Measurements from ENCODE around the gene RPL37.

Gene RPL37

GRCh38 chr5:40838086-40838485, 3.1 kb upstream of the RPL37 start:
- Histone ChIP-seq H3K27me3 (ENCODE audit: control insufficient read depth, insufficient read depth, low read length, poor library complexity, severe bottlenecking) (no peaks in the 10 kb centered on the region), H3K27ac (ENCODE audit: insufficient read depth, low read depth, low read length, poor library complexity, severe bottlenecking) (no peak overlapping the region), H3K36me3 (ENCODE audit: control insufficient read depth, insufficient read depth, low read length) (peaks cover 2% of the 10 kb centered on the region), H3K4me3 (ENCODE audit: insufficient read depth, low read depth, low read length) (no peak overlapping the region), H3K9me3 (ENCODE audit: control insufficient read depth, low read length) (no peaks in the 10 kb centered on the region), H3K4me1 (ENCODE audit: control insufficient read depth, insufficient read depth, low read length) (peaks cover 3% of the 10 kb centered on the region)
- 91 to 94% methylated on average over 4 to 6 of the region's 6 CpGs for WGBS, 2 experiments

- Histone ChIP-seq H3K4me1 (ENCODE audit: control insufficient read depth, insufficient read depth, low read length) (peaks cover 3% of the 10 kb centered on the region), H3K36me3 (ENCODE audit: control insufficient read depth, insufficient read depth, low read length) (peaks cover 32% of the 10 kb centered on the region), H3K9me3 (ENCODE audit: control insufficient read depth, low read length) (no peaks in the 10 kb centered on the region), H3K27me3 (ENCODE audit: control insufficient read depth, insufficient read depth, low read length, poor library complexity, severe bottlenecking) (no peaks in the 10 kb centered on the region), H3K4me3 (ENCODE audit: insufficient read depth, low read depth, low read length) (peak overlapping the region; percentile 94), H3K27ac (ENCODE audit: insufficient read depth, low read depth, low read length, poor library complexity, severe bottlenecking) (peak overlapping the region; percentile 92)
- WGBS, 2 experiments, result 1% methylated on average over 21 of the region's 21 CpGs
Observed at GRCh38 chr5:40834391-40834848, 602 bp downstream of the RPL37 start.

- Histone ChIP-seq H3K27me3 (ENCODE audit: control insufficient read depth, insufficient read depth, low read length, poor library complexity, severe bottlenecking) (no peaks in the 10 kb centered on the region), H3K4me3 (ENCODE audit: insufficient read depth, low read depth, low read length) (peak overlapping the region; percentile 94), H3K9me3 (ENCODE audit: control insufficient read depth, low read length) (no peaks in the 10 kb centered on the region), H3K4me1 (ENCODE audit: control insufficient read depth, insufficient read depth, low read length) (peaks cover 3% of the 10 kb centered on the region), H3K36me3 (ENCODE audit: control insufficient read depth, insufficient read depth, low read length) (peaks cover 38% of the 10 kb centered on the region), H3K27ac (ENCODE audit: insufficient read depth, low read depth, low read length, poor library complexity, severe bottlenecking) (no peak overlapping the region)
- 35 to 40% methylated on average over 13 of the region's 13 CpGs for WGBS, 2 experiments
Observed at GRCh38 chr5:40833712-40834229, 1.3 kb downstream of the RPL37 start.

GRCh38 chr5:40832345-40832744, 2.7 kb downstream of the RPL37 start:
- Histone ChIP-seq H3K36me3 (ENCODE audit: control insufficient read depth, insufficient read depth, low read length) (peaks cover 52% of the 10 kb centered on the region), H3K9me3 (ENCODE audit: control insufficient read depth, low read length) (no peaks in the 10 kb centered on the region), H3K27me3 (ENCODE audit: control insufficient read depth, insufficient read depth, low read length, poor library complexity, severe bottlenecking) (no peaks in the 10 kb centered on the region), H3K4me1 (ENCODE audit: control insufficient read depth, insufficient read depth, low read length) (peaks cover 3% of the 10 kb centered on the region), H3K27ac (ENCODE audit: insufficient read depth, low read depth, low read length, poor library complexity, severe bottlenecking) (no peak overlapping the region), H3K4me3 (ENCODE audit: insufficient read depth, low read depth, low read length) (no peak overlapping the region)
- WGBS, 2 experiments, result 95 to 98% methylated on average over 4 of the region's 4 CpGs

- Histone ChIP-seq H3K4me3 (ENCODE audit: insufficient read depth, low read depth, low read length) (no peak overlapping the region), H3K9me3 (ENCODE audit: control insufficient read depth, low read length) (no peaks in the 10 kb centered on the region), H3K27ac (ENCODE audit: insufficient read depth, low read depth, low read length, poor library complexity, severe bottlenecking) (no peak overlapping the region), H3K4me1 (ENCODE audit: control insufficient read depth, insufficient read depth, low read length) (peaks cover 3% of the 10 kb centered on the region), H3K36me3 (ENCODE audit: control insufficient read depth, insufficient read depth, low read length) (peaks cover 58% of the 10 kb centered on the region), H3K27me3 (ENCODE audit: control insufficient read depth, insufficient read depth, low read length, poor library complexity, severe bottlenecking) (no peaks in the 10 kb centered on the region)
- WGBS, 2 experiments, result 79 to 82% methylated on average over 4 of the region's 4 CpGs
Observed at GRCh38 chr5:40831346-40832210, 3.4 kb downstream of the RPL37 start.

DNA sequence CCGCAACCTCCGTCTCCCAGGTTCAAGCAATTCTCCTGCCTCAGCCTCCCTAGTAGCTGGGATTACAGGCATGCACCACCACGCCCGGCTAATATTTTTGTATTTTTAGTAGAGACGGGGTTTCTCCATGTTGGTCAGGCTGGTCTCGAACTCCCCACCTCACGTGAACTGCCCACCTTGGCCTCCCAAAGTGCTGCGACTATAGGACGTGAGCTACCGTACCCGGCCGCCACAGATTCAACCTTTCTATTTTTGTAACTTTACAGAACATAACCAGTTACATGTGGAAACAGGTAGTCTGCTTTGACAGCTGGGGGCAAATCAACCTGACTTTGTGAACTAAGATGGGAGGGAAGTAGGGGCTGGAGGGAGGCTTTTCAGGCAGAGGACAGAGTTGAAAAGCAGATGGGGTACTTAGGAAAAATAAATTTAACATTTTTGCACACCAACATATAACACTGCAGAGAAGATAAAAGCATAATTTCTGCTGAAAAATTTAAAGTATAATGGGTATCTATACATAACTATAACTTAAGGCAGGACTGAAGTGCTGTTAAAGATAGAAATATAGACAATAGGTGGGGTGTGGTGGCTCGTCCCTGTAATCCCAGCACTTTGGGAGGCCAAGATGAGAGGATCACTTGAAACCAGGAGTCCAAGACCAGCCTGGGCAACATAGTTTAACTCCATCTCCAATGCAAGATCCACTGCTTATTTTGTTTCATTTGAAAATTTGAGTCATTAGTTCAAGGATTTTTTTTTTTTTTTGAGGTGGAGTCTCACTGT, 5.1 kb downstream of the RPL37 start:
- no peak overlapping the region for H3K4me3 ChIP-seq (ENCODE audit: insufficient read depth, low read depth, low read length)
- peaks cover 65% of the 10 kb centered on the region for H3K36me3 ChIP-seq (ENCODE audit: control insufficient read depth, insufficient read depth, low read length)
- 90 to 91% methylated on average over 13 of the region's 13 CpGs for WGBS, 2 experiments
- H3K27ac ChIP-seq (ENCODE audit: insufficient read depth, low read depth, low read length, poor library complexity, severe bottlenecking), result no peak overlapping the region
- no peaks in the 10 kb centered on the region for H3K27me3 ChIP-seq (ENCODE audit: control insufficient read depth, insufficient read depth, low read length, poor library complexity, severe bottlenecking)
- H3K9me3 ChIP-seq (ENCODE audit: control insufficient read depth, low read length), result no peaks in the 10 kb centered on the region
- no peaks in the 10 kb centered on the region for H3K4me1 ChIP-seq (ENCODE audit: control insufficient read depth, insufficient read depth, low read length)

DNA sequence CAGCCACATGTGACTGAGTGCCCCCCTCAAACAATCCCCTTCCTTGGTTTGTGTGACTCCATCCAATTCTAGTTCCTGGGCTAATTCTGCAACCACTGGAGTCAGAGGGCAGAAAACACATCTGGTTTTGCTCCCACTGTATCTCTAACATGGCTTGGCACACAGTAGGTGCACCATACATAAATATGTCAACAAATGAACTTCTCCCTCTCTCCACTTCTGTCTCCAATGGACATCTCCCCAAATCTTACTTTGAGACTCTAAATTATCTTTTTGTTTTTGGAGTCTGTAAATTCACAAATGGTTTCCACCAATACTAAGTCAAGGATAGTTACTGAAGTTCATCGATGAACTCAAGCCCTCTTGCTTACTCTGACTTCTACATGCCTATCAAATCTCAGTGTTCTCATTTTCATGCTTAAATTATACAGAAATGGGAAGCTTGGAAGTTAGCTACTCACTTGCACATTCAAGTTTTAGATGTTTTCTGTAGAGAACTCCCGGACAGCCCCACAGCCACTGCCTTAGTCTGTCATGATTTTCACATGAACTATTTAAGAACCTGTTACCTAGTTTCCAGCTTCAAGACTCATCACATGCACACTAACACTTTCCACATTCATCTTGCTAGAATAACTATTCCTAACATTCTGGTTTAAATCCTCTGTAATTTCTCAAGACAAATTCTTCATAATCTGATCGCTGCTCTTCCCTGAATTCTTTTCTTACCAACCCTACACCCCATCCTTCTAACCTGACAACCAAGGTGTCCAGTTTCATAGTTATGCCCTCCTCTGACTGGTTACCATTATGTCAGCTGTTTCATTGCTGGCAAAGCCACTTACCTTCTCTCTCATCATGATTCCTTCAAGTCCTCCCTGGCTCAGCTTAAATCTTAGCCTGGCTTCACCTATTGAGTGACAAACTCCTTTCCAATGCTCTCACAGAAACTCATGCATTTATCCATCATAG, 6.0 kb downstream of the RPL37 start:
- WGBS, 2 experiments, result 93 to 95% methylated on average over 3 of the region's 3 CpGs
- peaks cover 67% of the 10 kb centered on the region for H3K36me3 ChIP-seq (ENCODE audit: control insufficient read depth, insufficient read depth, low read length)
- H3K9me3 ChIP-seq (ENCODE audit: control insufficient read depth, low read length), result no peaks in the 10 kb centered on the region
- H3K4me1 ChIP-seq (ENCODE audit: control insufficient read depth, insufficient read depth, low read length), result no peaks in the 10 kb centered on the region
- H3K4me3 ChIP-seq (ENCODE audit: insufficient read depth, low read depth, low read length), result no peak overlapping the region
- H3K27ac ChIP-seq (ENCODE audit: insufficient read depth, low read depth, low read length, poor library complexity, severe bottlenecking), result no peak overlapping the region
- no peaks in the 10 kb centered on the region for H3K27me3 ChIP-seq (ENCODE audit: control insufficient read depth, insufficient read depth, low read length, poor library complexity, severe bottlenecking)

DNA sequence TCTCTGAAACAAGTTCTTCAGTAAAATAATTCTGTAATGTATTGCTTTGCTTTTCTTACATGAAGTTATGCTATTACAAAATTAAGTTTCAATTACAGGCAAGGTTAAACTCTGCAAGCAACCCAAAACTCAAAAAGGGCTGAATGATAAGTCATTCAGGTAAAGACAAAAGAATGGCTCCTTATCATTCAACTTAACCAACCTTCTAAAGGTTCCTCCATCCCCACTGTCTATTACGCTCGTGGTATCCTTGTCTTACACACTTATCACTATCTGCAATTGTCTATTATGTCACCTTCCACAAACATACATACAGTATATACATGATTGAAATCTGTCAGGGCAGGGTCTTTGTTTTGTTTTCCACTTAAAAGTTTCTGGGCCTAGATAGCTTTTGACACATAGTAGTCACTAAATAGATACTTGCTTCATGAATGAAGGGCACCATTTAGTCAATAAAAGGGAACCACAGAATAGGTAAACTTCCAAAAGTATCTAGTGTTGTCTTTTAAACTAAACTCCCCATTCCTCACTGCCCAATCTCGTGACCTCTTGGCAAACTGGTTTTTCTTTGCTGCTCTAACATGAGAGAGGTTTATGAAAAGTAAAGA, 6.9 kb downstream of the RPL37 start:
- H3K4me1 ChIP-seq (ENCODE audit: control insufficient read depth, insufficient read depth, low read length), result no peaks in the 10 kb centered on the region
- no peak overlapping the region for H3K27ac ChIP-seq (ENCODE audit: insufficient read depth, low read depth, low read length, poor library complexity, severe bottlenecking)
- H3K36me3 ChIP-seq (ENCODE audit: control insufficient read depth, insufficient read depth, low read length), result peaks cover 66% of the 10 kb centered on the region
- H3K4me3 ChIP-seq (ENCODE audit: insufficient read depth, low read depth, low read length), result no peak overlapping the region
- H3K9me3 ChIP-seq (ENCODE audit: control insufficient read depth, low read length), result no peaks in the 10 kb centered on the region
- 98 to 100% methylated on average over 2 to 3 of the region's 3 CpGs for WGBS, 2 experiments
- H3K27me3 ChIP-seq (ENCODE audit: control insufficient read depth, insufficient read depth, low read length, poor library complexity, severe bottlenecking), result no peaks in the 10 kb centered on the region

GRCh38 chr5:40827188-40827977, 7.6 kb downstream of the RPL37 start:
- Histone ChIP-seq H3K27me3 (ENCODE audit: control insufficient read depth, insufficient read depth, low read length, poor library complexity, severe bottlenecking) (no peaks in the 10 kb centered on the region), H3K36me3 (ENCODE audit: control insufficient read depth, insufficient read depth, low read length) (peaks cover 59% of the 10 kb centered on the region), H3K4me1 (ENCODE audit: control insufficient read depth, insufficient read depth, low read length) (no peaks in the 10 kb centered on the region), H3K4me3 (ENCODE audit: insufficient read depth, low read depth, low read length) (no peak overlapping the region), H3K27ac (ENCODE audit: insufficient read depth, low read depth, low read length, poor library complexity, severe bottlenecking) (no peak overlapping the region), H3K9me3 (ENCODE audit: control insufficient read depth, low read length) (no peaks in the 10 kb centered on the region)
- WGBS, 2 experiments, result 89 to 96% methylated on average over 14 of the region's 14 CpGs
